HFF-Myc (cell line): ENCODE data around the gene EHMT2.
"Not testable (repeated sequence)": the region's sequence is repeated elsewhere in the genome, so short reads cannot be mapped to it uniquely, and the experiment has no call there.

ENCODE experiments used
- DNase-seq: peaks from one replicate; pipeline ENCODE4 v3.0.0-alpha.2; 2011; ENCODE audit warnings: low read depth; ENCODE audit errors: extremely low read depth
- H3K4me3 ChIP-seq: replicated peaks from 2 replicates; pipeline ENCODE4 v1.5.1; 2011; ENCODE audit warnings: low read depth, mild to moderate bottlenecking, control low read depth, low read length
- TF ChIP-seq, protein P1 (sequence below): IDR thresholded peaks from 2 replicates; pipeline ENCODE4 v1.5.1; 2012; ENCODE audit warnings: mild to moderate bottlenecking, low read depth, low read length, control low read depth; ENCODE audit errors: missing control alignments

The EHMT2 gene

GRCh38 chr6:31851485-31851832 is 46.0 kb downstream of the EHMT2 start:
- no peak overlapping the region for H3K4me3 ChIP-seq
- DNase-seq: no peak
- TF ChIP-seq, protein P1, sequence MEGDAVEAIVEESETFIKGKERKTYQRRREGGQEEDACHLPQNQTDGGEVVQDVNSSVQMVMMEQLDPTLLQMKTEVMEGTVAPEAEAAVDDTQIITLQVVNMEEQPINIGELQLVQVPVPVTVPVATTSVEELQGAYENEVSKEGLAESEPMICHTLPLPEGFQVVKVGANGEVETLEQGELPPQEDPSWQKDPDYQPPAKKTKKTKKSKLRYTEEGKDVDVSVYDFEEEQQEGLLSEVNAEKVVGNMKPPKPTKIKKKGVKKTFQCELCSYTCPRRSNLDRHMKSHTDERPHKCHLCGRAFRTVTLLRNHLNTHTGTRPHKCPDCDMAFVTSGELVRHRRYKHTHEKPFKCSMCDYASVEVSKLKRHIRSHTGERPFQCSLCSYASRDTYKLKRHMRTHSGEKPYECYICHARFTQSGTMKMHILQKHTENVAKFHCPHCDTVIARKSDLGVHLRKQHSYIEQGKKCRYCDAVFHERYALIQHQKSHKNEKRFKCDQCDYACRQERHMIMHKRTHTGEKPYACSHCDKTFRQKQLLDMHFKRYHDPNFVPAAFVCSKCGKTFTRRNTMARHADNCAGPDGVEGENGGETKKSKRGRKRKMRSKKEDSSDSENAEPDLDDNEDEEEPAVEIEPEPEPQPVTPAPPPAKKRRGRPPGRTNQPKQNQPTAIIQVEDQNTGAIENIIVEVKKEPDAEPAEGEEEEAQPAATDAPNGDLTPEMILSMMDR: no peak

- TF ChIP-seq, protein P1: no peak
- no peak for DNase-seq
- H3K4me3 ChIP-seq: no peak overlapping the region
These were observed 46.6 kb downstream of the EHMT2 start for GRCh38 chr6:31850765-31851484.

DNA sequence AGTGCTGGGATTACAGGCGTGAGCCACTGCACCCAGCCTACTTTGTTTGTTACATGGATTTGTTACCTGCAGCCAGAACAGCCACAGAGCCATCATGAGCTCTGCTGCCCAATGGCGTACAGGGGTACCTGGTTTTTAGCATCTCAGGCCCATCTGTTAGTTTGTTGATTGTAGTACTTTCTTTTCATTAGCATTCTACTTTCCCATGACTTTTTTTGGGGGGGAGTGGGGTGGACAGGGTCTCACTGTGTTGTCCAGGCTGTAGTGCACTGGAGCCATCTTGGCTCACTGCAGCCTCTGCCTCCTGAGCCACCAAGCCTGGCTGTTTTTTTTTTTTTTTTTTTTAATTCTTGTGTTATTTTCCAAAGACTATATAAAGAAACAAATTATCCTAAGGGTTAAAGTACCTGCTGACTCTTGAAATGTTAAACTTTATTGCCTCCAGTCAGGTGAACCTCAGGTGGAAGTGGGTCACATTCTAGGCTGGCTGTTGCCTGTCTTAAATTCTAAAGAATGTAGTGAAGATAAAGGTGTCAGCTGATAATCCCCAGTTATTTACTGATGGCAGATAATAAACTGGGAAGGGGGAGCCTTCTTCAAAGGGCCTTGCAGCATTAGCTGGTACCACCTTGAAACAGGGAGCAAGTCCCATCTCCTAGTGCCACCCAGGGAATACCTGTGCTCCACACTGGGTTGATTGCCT is 50.1 kb downstream of the EHMT2 start:
- TF ChIP-seq, protein P1: no peak
- no peak overlapping the region for H3K4me3 ChIP-seq
- DNase-seq: no peak

DNA sequence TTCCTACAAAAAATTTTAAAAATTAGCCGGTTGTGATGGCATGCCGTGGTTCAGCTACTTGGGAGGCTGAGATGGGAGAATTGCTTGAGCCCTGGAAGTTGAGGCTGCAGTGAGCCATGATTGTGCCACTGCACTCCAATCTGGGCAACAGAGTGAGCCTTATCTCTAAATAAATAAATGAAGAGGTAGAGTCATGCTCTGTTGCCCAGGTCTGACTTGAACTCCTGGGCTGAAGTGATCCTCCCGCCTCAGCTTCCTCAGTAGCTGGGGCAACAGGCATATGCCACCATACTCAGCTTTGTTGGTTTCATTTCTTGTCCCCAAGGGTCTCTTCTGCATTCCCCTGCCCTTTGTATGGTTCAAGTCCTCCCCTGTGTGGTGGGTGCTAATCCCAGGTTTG is 53.0 kb downstream of the EHMT2 start:
- TF ChIP-seq, protein P1: no peak
- DNase-seq: no peak
- no peak overlapping the region for H3K4me3 ChIP-seq

- no peak overlapping the region for H3K4me3 ChIP-seq
- DNase-seq: no peak
- TF ChIP-seq, protein P1: no peak
These were observed 55.4 kb downstream of the EHMT2 start for GRCh38 chr6:31842053-31842452.

DNA sequence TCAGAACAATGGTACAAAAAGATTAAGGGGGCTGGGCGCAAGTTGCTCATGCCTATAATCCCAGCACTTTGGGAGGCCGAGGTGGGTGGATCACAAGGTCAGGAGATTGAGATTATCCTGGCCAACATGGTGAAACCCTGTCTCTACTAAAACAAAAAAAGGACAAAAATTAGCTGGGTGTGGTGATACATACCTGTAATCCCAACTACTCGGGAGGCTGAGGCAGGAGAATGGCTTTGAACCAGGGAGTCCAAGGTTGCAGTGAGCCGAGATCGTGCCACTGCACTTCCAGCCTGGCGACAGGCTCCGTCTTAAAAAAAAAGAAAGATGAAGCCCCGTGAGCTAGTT is 57.7 kb downstream of the EHMT2 start:
- H3K4me3 ChIP-seq, DNase-seq: not testable (repeated sequence)

- no peak for DNase-seq
- TF ChIP-seq, protein P1: no peak
- H3K4me3 ChIP-seq: peak overlapping the region; percentile 72
These were observed 58.5 kb downstream of the EHMT2 start for GRCh38 chr6:31838968-31839367.

- not testable (repeated sequence) for DNase-seq
- H3K4me3 ChIP-seq: peak overlapping the region; percentile 72
These were observed 59.4 kb downstream of the EHMT2 start for GRCh38 chr6:31838114-31838553.
